Measurements from ENCODE around the gene RNF182. TPM values are rescaled to one million over a fixed set of nuclear protein-coding genes. Genes with fewer than 3 reads are reported as not detected.

RNF182 gene
- total and polyA plus RNA-seq, 10 donors: 0.02 to 3.6 (median 0.33) TPM; not detected in 3

DNA sequence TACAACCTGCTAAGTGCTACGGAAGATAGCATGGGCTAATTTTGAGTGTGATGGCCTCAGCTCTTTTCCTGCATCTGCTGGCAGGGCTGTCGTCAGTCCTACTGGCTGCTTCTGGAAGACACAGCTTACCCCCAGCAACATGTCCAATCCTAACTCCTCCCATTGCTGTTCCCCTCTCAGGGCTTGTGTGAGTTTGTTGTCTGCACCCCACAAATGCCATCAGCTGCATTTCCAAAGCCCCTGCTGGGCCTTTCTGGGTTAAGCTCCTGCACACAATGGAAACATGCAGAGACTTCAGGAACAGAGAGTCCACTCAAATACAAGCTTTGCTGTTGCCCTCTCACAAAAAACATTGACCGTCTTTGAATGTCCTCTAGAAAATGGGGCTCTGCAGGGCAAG, 84.7 kb downstream of the RNF182 start:
- Histone ChIP-seq H3K27ac (no peak overlapping the region), H3K9me3 (peaks cover 0 to 6% (median 0%) of the 10 kb centered on the region in 8 donors), H3K27me3 (replicated peaks in 1 of 7) (peaks cover 0 to 13% (median 0%) of the 10 kb centered on the region in 7 donors), H3K4me1 (no peaks in the 10 kb centered on the region), H3K36me3 (no peaks in the 10 kb centered on the region), H3K4me3 (no peak overlapping the region)
- WGBS, 5 donors: 81 to 93% (median 87%) methylated on average over 3 of the region's 3 CpGs
- DNase-seq: no peak
- TF ChIP-seq POLR2A (IDR thresholded peaks at IDR 0.05) (no peak), POLR2AphosphoS5 (IDR thresholded peaks at IDR 0.05) (no peak)
- TF ChIP-seq, protein P1, sequence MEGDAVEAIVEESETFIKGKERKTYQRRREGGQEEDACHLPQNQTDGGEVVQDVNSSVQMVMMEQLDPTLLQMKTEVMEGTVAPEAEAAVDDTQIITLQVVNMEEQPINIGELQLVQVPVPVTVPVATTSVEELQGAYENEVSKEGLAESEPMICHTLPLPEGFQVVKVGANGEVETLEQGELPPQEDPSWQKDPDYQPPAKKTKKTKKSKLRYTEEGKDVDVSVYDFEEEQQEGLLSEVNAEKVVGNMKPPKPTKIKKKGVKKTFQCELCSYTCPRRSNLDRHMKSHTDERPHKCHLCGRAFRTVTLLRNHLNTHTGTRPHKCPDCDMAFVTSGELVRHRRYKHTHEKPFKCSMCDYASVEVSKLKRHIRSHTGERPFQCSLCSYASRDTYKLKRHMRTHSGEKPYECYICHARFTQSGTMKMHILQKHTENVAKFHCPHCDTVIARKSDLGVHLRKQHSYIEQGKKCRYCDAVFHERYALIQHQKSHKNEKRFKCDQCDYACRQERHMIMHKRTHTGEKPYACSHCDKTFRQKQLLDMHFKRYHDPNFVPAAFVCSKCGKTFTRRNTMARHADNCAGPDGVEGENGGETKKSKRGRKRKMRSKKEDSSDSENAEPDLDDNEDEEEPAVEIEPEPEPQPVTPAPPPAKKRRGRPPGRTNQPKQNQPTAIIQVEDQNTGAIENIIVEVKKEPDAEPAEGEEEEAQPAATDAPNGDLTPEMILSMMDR (IDR thresholded peaks at IDR 0.05 in 8 of 11, conservative IDR thresholded peaks at IDR 0.05 in 3 of 11): no peak
- intact Hi-C loops (cut with DNase I; ENCODE audit: low total_unique reads): no loop called here

DNA sequence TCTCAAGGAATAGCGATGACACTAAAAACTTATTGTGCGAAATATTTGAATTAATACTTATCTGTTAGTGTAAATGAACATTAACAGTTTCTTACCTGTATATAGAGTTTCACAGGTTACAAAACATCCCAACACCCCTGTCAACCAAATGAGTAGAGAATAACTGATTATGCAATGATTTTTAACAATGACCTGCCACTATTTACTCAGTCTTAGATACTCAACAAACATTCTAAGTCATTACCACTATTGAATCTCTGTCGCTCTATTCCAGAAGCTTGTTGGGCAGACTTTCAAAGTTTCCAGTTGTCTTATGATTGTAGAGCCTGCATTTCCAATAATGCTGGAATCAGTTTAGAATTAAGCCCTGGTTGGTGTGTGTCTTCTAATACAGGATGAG, 85.5 kb downstream of the RNF182 start:
- TF ChIP-seq, protein P1 (IDR thresholded peaks at IDR 0.05 in 8 of 11, conservative IDR thresholded peaks at IDR 0.05 in 3 of 11): no peak
- no peak for TF ChIP-seq POLR2AphosphoS5 (IDR thresholded peaks at IDR 0.05)
- TF ChIP-seq POLR2A (IDR thresholded peaks at IDR 0.05): no peak
- intact Hi-C loops (cut with DNase I; ENCODE audit: low total_unique reads): no loop called here

DNA sequence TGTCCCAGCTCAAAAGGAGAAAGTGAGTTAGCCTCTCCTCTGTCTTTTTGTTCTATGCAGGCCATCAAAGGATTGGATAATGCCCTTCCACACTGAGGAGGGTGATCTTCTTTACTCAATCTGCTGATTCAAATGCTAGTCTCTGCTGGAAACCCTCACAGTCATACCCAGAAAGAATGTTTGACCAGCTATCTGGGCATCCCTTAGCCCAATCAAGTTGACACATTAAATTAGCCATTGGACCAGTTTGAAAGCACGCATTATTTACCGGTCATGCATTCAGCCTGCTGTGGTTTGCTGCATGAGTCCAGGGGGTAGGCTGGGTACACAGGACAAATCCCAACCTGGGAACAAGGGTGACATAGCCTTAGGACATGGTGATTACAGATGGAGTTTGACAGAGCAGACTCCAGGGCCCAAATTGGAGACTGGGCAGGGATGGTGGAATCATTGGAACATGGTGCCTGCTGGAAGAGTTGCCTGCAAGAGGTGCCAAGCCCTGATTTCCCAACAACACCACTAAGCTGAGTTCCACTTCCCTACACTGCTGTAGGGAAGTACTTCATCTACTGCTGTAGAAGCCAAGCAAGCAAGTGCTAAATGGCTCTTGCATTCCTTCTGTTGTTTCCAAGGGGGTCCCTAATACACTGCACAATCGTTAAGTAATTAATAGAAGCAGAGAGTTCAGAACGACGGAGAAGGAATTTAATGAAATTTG, 87.7 kb downstream of the RNF182 start:
- peaks cover 0 to 6% (median 0%) of the 10 kb centered on the region in 8 donors for H3K9me3 ChIP-seq
- intact Hi-C loops (cut with DNase I; ENCODE audit: low total_unique reads): no loop called here
- no peaks in the 10 kb centered on the region for H3K36me3 ChIP-seq
- H3K4me3 ChIP-seq: no peak overlapping the region
- H3K4me1 ChIP-seq: no peaks in the 10 kb centered on the region
- no peak for TF ChIP-seq POLR2A (IDR thresholded peaks at IDR 0.05)
- no peak for DNase-seq
- WGBS, 5 donors: 91 to 96% (median 95%) methylated on average over 5 of the region's 5 CpGs
- H3K27ac ChIP-seq: no peak overlapping the region
- peaks cover 0 to under 1% (median 0%) of the 10 kb centered on the region in 7 donors for H3K27me3 ChIP-seq (replicated peaks in 1 of 7)

More for the DNA sequence above, 85.5 kb downstream of the RNF182 start:
- no peak overlapping the region for H3K4me3 ChIP-seq
- no peaks in the 10 kb centered on the region for H3K4me1 ChIP-seq
- 64 to 98% (median 81%) methylated on average over 3 of the region's 3 CpGs for WGBS, 5 donors
- H3K27ac ChIP-seq: no peak overlapping the region
- H3K9me3 ChIP-seq: peaks cover 0 to 6% (median 0%) of the 10 kb centered on the region in 8 donors
- no peaks in the 10 kb centered on the region for H3K36me3 ChIP-seq
- no peak for DNase-seq
- peaks cover 0 to 13% (median 0%) of the 10 kb centered on the region in 7 donors for H3K27me3 ChIP-seq (replicated peaks in 1 of 7)

DNA sequence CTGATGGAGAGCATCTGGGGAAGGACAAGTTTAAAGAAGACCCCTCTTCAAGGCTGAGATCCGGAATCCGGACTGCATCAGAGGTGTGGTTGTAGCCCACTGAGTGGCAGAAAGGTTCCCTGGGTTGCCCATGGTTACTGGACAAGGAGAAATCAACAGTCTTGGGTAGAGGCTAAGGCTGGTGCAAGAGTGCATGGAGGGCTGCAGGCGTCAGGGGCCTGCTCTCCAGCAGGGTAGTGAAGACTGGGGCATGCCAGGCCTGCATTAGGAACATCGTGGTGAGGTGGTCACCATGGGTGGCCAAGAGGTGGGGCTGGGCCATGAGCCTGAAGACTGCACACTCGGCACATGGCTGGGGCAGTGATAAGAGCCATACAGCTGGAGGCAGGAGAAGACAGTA, 91.2 kb downstream of the RNF182 start:
- Histone ChIP-seq H3K4me3 (no peak overlapping the region), H3K27me3 (replicated peaks in 1 of 7) (no peaks in the 10 kb centered on the region), H3K4me1 (no peaks in the 10 kb centered on the region), H3K9me3 (peaks cover 0 to 6% (median 0%) of the 10 kb centered on the region in 8 donors), H3K27ac (no peak overlapping the region), H3K36me3 (no peaks in the 10 kb centered on the region)
- WGBS, 5 donors: 88 to 96% (median 90%) methylated on average over 5 of the region's 5 CpGs
- TF ChIP-seq, protein P1 (IDR thresholded peaks at IDR 0.05 in 8 of 11, conservative IDR thresholded peaks at IDR 0.05 in 3 of 11): no peak
- TF ChIP-seq POLR2A (IDR thresholded peaks at IDR 0.05) (no peak), POLR2AphosphoS5 (IDR thresholded peaks at IDR 0.05) (no peak)
- DNase-seq: no peak
- intact Hi-C loops (cut with DNase I; ENCODE audit: low total_unique reads): no loop called here
